ENCODE data around the gene SELENOM.
A peak's percentile ranks its signal among the peaks of the same experiment; 100 is the strongest.
"Not testable (repeated sequence)": the region's sequence is repeated elsewhere in the genome, so short reads cannot be mapped to it uniquely, and the experiment has no call there.

SELENOM gene

GRCh38 chr22:31130873-31131272 is 23.5 kb upstream of the SELENOM start:
- DNase-seq (ENCODE audit: low spot score): no peak

- no peak for DNase-seq (ENCODE audit: low spot score)
Measured at GRCh38 chr22:31128156-31128555, 20.8 kb upstream of the SELENOM start.

GRCh38 chr22:31127181-31127772 is 19.9 kb upstream of the SELENOM start:
- DNase-seq (ENCODE audit: low spot score): no peak

- no peak for DNase-seq (ENCODE audit: low spot score)
Measured at GRCh38 chr22:31126869-31127175, 19.5 kb upstream of the SELENOM start.

- DNase-seq (ENCODE audit: low spot score): no peak
Measured at GRCh38 chr22:31126128-31126868, 18.9 kb upstream of the SELENOM start.

- no peak for DNase-seq (ENCODE audit: low spot score)
Measured at GRCh38 chr22:31125521-31126117, 18.3 kb upstream of the SELENOM start.

GRCh38 chr22:31124811-31125465 is 17.6 kb upstream of the SELENOM start:
- DNase-seq (ENCODE audit: low spot score): no peak

- no peak for DNase-seq (ENCODE audit: low spot score)
Measured at GRCh38 chr22:31124290-31124689, 16.9 kb upstream of the SELENOM start.

- DNase-seq (ENCODE audit: low spot score): no peak
Measured at GRCh38 chr22:31123292-31123602, 15.9 kb upstream of the SELENOM start.

GRCh38 chr22:31122532-31123291 is 15.3 kb upstream of the SELENOM start, which contains the start of gene INPP5J:
Gene INPP5J (plus strand): TSS chr22:31122966. CDS start chr22:31123015, 49 bp downstream.
- DNase-seq (ENCODE audit: low spot score): peak; percentile 84

- DNase-seq (ENCODE audit: low spot score): no peak
Measured at GRCh38 chr22:31122196-31122531, 14.8 kb upstream of the SELENOM start.

- no peak for DNase-seq (ENCODE audit: low spot score)
Measured at GRCh38 chr22:31121403-31121802, 14.0 kb upstream of the SELENOM start.

- no peak for DNase-seq (ENCODE audit: low spot score)
Measured at GRCh38 chr22:31120642-31121041, 13.3 kb upstream of the SELENOM start.

- DNase-seq (ENCODE audit: low spot score): no peak
Measured at GRCh38 chr22:31120230-31120629, 12.9 kb upstream of the SELENOM start.

- no peak for DNase-seq (ENCODE audit: low spot score)
Measured at GRCh38 chr22:31119026-31119717, 11.8 kb upstream of the SELENOM start.

- no peak for DNase-seq (ENCODE audit: low spot score)
Measured at GRCh38 chr22:31118046-31118820, 10.9 kb upstream of the SELENOM start.

- DNase-seq (ENCODE audit: low spot score): not testable (repeated sequence)
Measured at GRCh38 chr22:31112547-31113091, 5.3 kb upstream of the SELENOM start.

- DNase-seq (ENCODE audit: low spot score): no peak
Measured at GRCh38 chr22:31107894-31108218, 488 bp upstream of the SELENOM start.

GRCh38 chr22:31106731-31107177 is 614 bp downstream of the SELENOM start:
- DNase-seq (ENCODE audit: low spot score): peak; percentile 63

- no peak for DNase-seq (ENCODE audit: low spot score)
Measured at GRCh38 chr22:31106001-31106571, 1.3 kb downstream of the SELENOM start.
